SK-N-SH treated with all-trans-retinoic acid at 6 μM for 48 hours (cell line): ENCODE results near the gene SIGLECL1.

Experiments
- ATAC-seq: fragments of 200-7000 bp; cut with Tn5 transposase; 3 replicates; pipeline ENCODE4 v1.9.1; 2020; ENCODE audit warnings: mild to moderate bottlenecking, moderate library complexity
- BACH2 ChIP-seq: fragments of 250-450 bp; sonication (Bioruptor Pico); IDR thresholded peaks from 2 replicates; pipeline ENCODE4 v1.9.0; 2021; ENCODE audit warnings: mild to moderate bottlenecking, borderline replicate concordance
- ZFP3 ChIP-seq: fragments of 250-450 bp; sonication (Bioruptor Pico); IDR thresholded peaks from 2 replicates; pipeline ENCODE4 v1.5.0; 2020; ENCODE audit warnings: mild to moderate bottlenecking, moderate library complexity

SIGLECL1 gene

DNA sequence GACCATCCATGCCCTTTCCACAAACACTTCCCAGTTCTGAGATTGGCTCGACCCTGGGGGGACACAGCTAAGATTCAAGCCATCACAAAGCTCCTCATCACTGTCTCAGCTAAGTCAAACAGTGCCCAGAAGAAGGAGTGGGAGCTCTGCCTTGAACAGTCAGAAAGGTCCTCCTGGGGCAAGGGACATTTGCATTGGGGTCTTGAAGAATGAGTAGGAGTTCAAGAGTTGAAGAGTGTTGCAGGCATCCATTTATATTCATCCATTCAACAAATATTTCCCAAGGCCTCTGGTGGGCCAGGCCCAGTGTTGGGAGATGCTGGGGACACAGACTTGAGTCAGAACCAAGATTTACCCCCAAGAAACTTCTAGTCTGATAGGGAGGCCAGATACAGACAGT is 67.1 kb downstream of the SIGLECL1 start:
- TF ChIP-seq BACH2 (CRISPR knock-in tag) = no peak
- peak; percentile 85 for TF ChIP-seq ZFP3 (CRISPR knock-in tag)
- no peak for ATAC-seq
